Measurements from ENCODE around the gene SORCS2.

SORCS2 gene

DNA sequence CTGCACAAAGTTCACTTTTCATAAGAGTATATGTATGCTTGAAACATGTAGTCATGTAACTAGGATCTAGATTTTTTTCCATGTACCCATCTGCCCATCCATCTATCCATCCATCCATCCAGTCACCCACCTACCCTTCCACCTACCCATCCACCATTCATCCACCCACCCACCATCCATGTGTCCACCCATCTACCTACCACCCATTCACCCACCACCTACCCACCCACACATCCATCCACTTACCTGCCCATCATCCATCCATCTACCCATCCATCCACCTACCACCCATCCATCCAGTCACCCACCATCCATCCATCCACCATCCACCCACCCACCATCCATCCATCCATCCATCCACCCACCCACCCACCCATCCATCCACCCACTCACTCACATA, 364.2 kb downstream of the SORCS2 start:
- Histone ChIP-seq H4K20me1 (ENCODE audit: insufficient read depth, low read length) (no peaks in the 10 kb centered on the region), H3K27ac (ENCODE audit: low read depth, low read length, poor library complexity, severe bottlenecking) (no peak overlapping the region), H3K4me3 (ENCODE audit: low read depth, low read length, poor library complexity, severe bottlenecking) (no peak overlapping the region), H2AFZ (ENCODE audit: low read length) (no peak overlapping the region), H3K9me2 (ENCODE audit: low read depth, low read length) (no peaks in the 10 kb centered on the region), H3K9ac (ENCODE audit: low read length) (no peak overlapping the region), H3K9me3 (ENCODE audit: low read length) (no peaks in the 10 kb centered on the region), H3K79me2 (ENCODE audit: insufficient read depth, low read length) (no peaks in the 10 kb centered on the region), H3K4me1 (ENCODE audit: insufficient read depth, low read length, severe bottlenecking) (no peaks in the 10 kb centered on the region), H3K36me3 (ENCODE audit: insufficient read depth, low read length) (no peaks in the 10 kb centered on the region), H3K4me2 (ENCODE audit: low read length) (no peak overlapping the region), H3K27me3 (ENCODE audit: insufficient read depth, low read length) (no peaks in the 10 kb centered on the region), H3F3A (ENCODE audit: insufficient read depth, low read length) (no peaks in the 10 kb centered on the region)
- no peak for TF ChIP-seq EZH2 (IDR thresholded peaks at IDR 0.05; ENCODE audit: borderline replicate concordance, low read length)
- TF ChIP-seq, protein P1, sequence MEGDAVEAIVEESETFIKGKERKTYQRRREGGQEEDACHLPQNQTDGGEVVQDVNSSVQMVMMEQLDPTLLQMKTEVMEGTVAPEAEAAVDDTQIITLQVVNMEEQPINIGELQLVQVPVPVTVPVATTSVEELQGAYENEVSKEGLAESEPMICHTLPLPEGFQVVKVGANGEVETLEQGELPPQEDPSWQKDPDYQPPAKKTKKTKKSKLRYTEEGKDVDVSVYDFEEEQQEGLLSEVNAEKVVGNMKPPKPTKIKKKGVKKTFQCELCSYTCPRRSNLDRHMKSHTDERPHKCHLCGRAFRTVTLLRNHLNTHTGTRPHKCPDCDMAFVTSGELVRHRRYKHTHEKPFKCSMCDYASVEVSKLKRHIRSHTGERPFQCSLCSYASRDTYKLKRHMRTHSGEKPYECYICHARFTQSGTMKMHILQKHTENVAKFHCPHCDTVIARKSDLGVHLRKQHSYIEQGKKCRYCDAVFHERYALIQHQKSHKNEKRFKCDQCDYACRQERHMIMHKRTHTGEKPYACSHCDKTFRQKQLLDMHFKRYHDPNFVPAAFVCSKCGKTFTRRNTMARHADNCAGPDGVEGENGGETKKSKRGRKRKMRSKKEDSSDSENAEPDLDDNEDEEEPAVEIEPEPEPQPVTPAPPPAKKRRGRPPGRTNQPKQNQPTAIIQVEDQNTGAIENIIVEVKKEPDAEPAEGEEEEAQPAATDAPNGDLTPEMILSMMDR (IDR thresholded peaks at IDR 0.05; ENCODE audit: low read length) = no peak

DNA sequence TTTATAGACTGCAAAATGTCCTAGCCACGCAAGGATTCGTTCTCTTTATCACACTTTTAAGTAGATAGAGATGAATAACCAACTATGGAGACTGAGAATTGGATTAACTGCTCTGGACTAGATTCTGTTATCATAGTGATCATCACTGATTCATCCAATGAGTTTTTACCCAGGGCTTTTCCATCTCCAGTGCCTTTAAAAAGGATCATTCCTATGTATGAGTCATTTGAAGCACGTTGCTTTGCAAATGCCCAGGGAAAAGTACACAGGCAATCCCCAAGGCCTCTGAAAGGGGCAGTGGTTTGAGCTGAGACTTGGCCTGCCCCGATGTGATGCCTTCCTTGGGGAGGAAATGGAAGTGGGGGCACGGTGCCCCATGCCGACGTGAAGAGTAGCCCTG, 365.1 kb downstream of the SORCS2 start:
- Histone ChIP-seq H2AFZ (ENCODE audit: low read length) (no peak overlapping the region), H3K36me3 (ENCODE audit: insufficient read depth, low read length) (no peaks in the 10 kb centered on the region), H3K4me2 (ENCODE audit: low read length) (no peak overlapping the region)

DNA sequence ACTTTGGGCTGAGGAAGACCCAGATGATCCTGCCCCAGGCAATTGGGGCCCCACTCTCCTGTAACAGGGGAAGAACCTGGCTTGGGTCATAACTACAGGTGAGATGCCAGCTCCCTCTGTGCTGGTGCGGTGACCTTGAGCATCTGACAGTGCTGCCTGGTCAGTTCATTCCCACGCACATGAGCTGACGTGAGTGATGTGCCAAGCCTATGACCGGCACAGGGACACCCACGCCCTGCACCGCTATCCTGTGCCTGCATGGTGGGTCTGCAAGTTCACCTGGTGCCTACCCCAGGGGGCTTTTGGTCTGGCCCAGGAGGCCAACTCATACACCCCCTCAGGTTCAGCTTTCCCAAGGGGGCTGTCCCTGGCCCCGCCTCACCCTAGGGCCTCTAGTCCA, 366.1 kb downstream of the SORCS2 start:
- H3F3A ChIP-seq (ENCODE audit: insufficient read depth, low read length) = no peaks in the 10 kb centered on the region
- no peak overlapping the region for H3K4me3 ChIP-seq (ENCODE audit: low read depth, low read length, poor library complexity, severe bottlenecking)
- no peaks in the 10 kb centered on the region for H3K9me2 ChIP-seq (ENCODE audit: low read depth, low read length)
- no peak overlapping the region for H3K27ac ChIP-seq (ENCODE audit: low read depth, low read length, poor library complexity, severe bottlenecking)
- H2AFZ ChIP-seq (ENCODE audit: low read length) = no peak overlapping the region
- H3K4me1 ChIP-seq (ENCODE audit: insufficient read depth, low read length, severe bottlenecking) = no peaks in the 10 kb centered on the region
- H3K9me3 ChIP-seq (ENCODE audit: low read length) = no peaks in the 10 kb centered on the region
- no peak overlapping the region for H3K4me2 ChIP-seq (ENCODE audit: low read length)
- no peaks in the 10 kb centered on the region for H4K20me1 ChIP-seq (ENCODE audit: insufficient read depth, low read length)
- no peaks in the 10 kb centered on the region for H3K79me2 ChIP-seq (ENCODE audit: insufficient read depth, low read length)
- H3K9ac ChIP-seq (ENCODE audit: low read length) = no peak overlapping the region
- no peaks in the 10 kb centered on the region for H3K36me3 ChIP-seq (ENCODE audit: insufficient read depth, low read length)
- H3K27me3 ChIP-seq (ENCODE audit: insufficient read depth, low read length) = no peaks in the 10 kb centered on the region
- TF ChIP-seq EZH2 (IDR thresholded peaks at IDR 0.05; ENCODE audit: borderline replicate concordance, low read length) = no peak
- TF ChIP-seq, protein P1 (IDR thresholded peaks at IDR 0.05; ENCODE audit: low read length) = no peak

More for the DNA sequence above, 365.1 kb downstream of the SORCS2 start:
- H3K4me3 ChIP-seq (ENCODE audit: low read depth, low read length, poor library complexity, severe bottlenecking) = no peak overlapping the region
- H3F3A ChIP-seq (ENCODE audit: insufficient read depth, low read length) = no peaks in the 10 kb centered on the region
- no peaks in the 10 kb centered on the region for H3K27me3 ChIP-seq (ENCODE audit: insufficient read depth, low read length)
- no peak overlapping the region for H3K9ac ChIP-seq (ENCODE audit: low read length)
- no peaks in the 10 kb centered on the region for H3K4me1 ChIP-seq (ENCODE audit: insufficient read depth, low read length, severe bottlenecking)
- H3K9me2 ChIP-seq (ENCODE audit: low read depth, low read length) = no peaks in the 10 kb centered on the region
- TF ChIP-seq, protein P1 (IDR thresholded peaks at IDR 0.05; ENCODE audit: low read length) = no peak
- TF ChIP-seq EZH2 (IDR thresholded peaks at IDR 0.05; ENCODE audit: borderline replicate concordance, low read length) = no peak
- no peak overlapping the region for H3K27ac ChIP-seq (ENCODE audit: low read depth, low read length, poor library complexity, severe bottlenecking)
- no peaks in the 10 kb centered on the region for H4K20me1 ChIP-seq (ENCODE audit: insufficient read depth, low read length)
- H3K79me2 ChIP-seq (ENCODE audit: insufficient read depth, low read length) = no peaks in the 10 kb centered on the region
- H3K9me3 ChIP-seq (ENCODE audit: low read length) = no peaks in the 10 kb centered on the region

Measured in OCI-LY1 (cell line).